ENCODE measurements around the gene SLC46A2. TPM values are rescaled to one million over a fixed set of nuclear protein-coding genes. Genes with fewer than 3 reads are reported as not detected.

Gene SLC46A2
- total RNA-seq, 2 donors from 2014 or later: 0.78 TPM; not detected in 1

- WGBS, 2 donors: 75 to 87% methylated on average over 3 of the region's 3 CpGs
- DNase-seq: no peak
- no peak for ATAC-seq
- peaks cover 0 to 2% of the 10 kb centered on the region in 2 donors for H3K36me3 ChIP-seq (replicated peaks in 1 of 2; ENCODE audit: insufficient read depth in 1 of 2, low read depth in 2 of 2)
- H3K27me3 ChIP-seq: no peaks in the 10 kb centered on the region
- H3K9me3 ChIP-seq: no peaks in the 10 kb centered on the region
- peak overlapping the region in 1 of 4 donors; percentile 70 for H3K27ac ChIP-seq
- H3K4me1 ChIP-seq: no peaks in the 10 kb centered on the region
- H3K4me3 ChIP-seq: no peak overlapping the region
- intact Hi-C loops (cut with DNase I): no loop called here
- no peak for TF ChIP-seq CTCF (IDR thresholded peaks at IDR 0.05)
- TF ChIP-seq POLR2A (IDR thresholded peaks at IDR 0.05): no peak
Observed at GRCh38 chr9:112861155-112861554, 29.5 kb downstream of the SLC46A2 start.

GRCh38 chr9:112860451-112860850, 30.2 kb downstream of the SLC46A2 start:
- no peak for DNase-seq
- no peak overlapping the region for H3K27ac ChIP-seq
- TF ChIP-seq POLR2A (IDR thresholded peaks at IDR 0.05): no peak
- no peak for TF ChIP-seq CTCF (IDR thresholded peaks at IDR 0.05)
- H3K4me1 ChIP-seq: no peaks in the 10 kb centered on the region
- WGBS, 2 donors: 69 to 100% methylated on average over 1 of the region's 1 CpG
- H3K36me3 ChIP-seq (replicated peaks in 1 of 2; ENCODE audit: insufficient read depth in 1 of 2, low read depth in 2 of 2): peaks cover 0 to 2% of the 10 kb centered on the region in 2 donors
- no peaks in the 10 kb centered on the region for H3K27me3 ChIP-seq
- no peaks in the 10 kb centered on the region for H3K9me3 ChIP-seq
- ATAC-seq: no peak
- intact Hi-C loops (cut with DNase I): no loop called here
- no peak overlapping the region for H3K4me3 ChIP-seq

- intact Hi-C loops (cut with DNase I): no loop called here
- no peak for ATAC-seq
- Histone ChIP-seq H3K36me3 (replicated peaks in 1 of 2; ENCODE audit: insufficient read depth in 1 of 2, low read depth in 2 of 2) (no peaks in the 10 kb centered on the region), H3K4me1 (no peaks in the 10 kb centered on the region), H3K27ac (peak overlapping the region in 1 of 4 donors; percentile 44), H3K4me3 (no peak overlapping the region), H3K9me3 (no peaks in the 10 kb centered on the region), H3K27me3 (no peaks in the 10 kb centered on the region)
- 55 to 66% methylated on average over 6 of the region's 6 CpGs for WGBS, 2 donors
- peak in 1 of 4 donors; percentile 42 for DNase-seq
- TF ChIP-seq POLR2A (IDR thresholded peaks at IDR 0.05) (no peak), CTCF (IDR thresholded peaks at IDR 0.05) (no peak)
Observed at GRCh38 chr9:112858625-112859147, 32.0 kb downstream of the SLC46A2 start.

- TF ChIP-seq POLR2A (IDR thresholded peaks at IDR 0.05): no peak
- no peak for TF ChIP-seq CTCF (IDR thresholded peaks at IDR 0.05)
- intact Hi-C loops (cut with DNase I): no loop called here
- H3K27ac ChIP-seq: no peak overlapping the region
- 84 to 87% methylated on average over 3 to 6 of the region's 6 CpGs for WGBS, 2 donors
- no peaks in the 10 kb centered on the region for H3K9me3 ChIP-seq
- ATAC-seq (no peak), DNase-seq (no peak)
- no peak overlapping the region for H3K4me3 ChIP-seq
- no peaks in the 10 kb centered on the region for H3K4me1 ChIP-seq
- H3K36me3 ChIP-seq (replicated peaks in 1 of 2; ENCODE audit: insufficient read depth in 1 of 2, low read depth in 2 of 2): no peaks in the 10 kb centered on the region
- no peaks in the 10 kb centered on the region for H3K27me3 ChIP-seq
Observed at GRCh38 chr9:112858005-112858404, 32.7 kb downstream of the SLC46A2 start.

GRCh38 chr9:112856843-112857242, 33.8 kb downstream of the SLC46A2 start:
- Histone ChIP-seq H3K4me3 (no peak overlapping the region), H3K27ac (no peak overlapping the region), H3K9me3 (no peaks in the 10 kb centered on the region), H3K4me1 (no peaks in the 10 kb centered on the region), H3K27me3 (no peaks in the 10 kb centered on the region), H3K36me3 (replicated peaks in 1 of 2; ENCODE audit: insufficient read depth in 1 of 2, low read depth in 2 of 2) (no peaks in the 10 kb centered on the region)
- 83 to 84% methylated on average over 13 to 14 of the region's 14 CpGs for WGBS, 2 donors
- DNase-seq (no peak), ATAC-seq (peak; percentile 18)
- TF ChIP-seq POLR2A (IDR thresholded peaks at IDR 0.05) (no peak), CTCF (IDR thresholded peaks at IDR 0.05) (no peak)
- intact Hi-C loops (cut with DNase I): no loop called here
